Measurements from ENCODE around the gene CYB561A3.

DNA sequence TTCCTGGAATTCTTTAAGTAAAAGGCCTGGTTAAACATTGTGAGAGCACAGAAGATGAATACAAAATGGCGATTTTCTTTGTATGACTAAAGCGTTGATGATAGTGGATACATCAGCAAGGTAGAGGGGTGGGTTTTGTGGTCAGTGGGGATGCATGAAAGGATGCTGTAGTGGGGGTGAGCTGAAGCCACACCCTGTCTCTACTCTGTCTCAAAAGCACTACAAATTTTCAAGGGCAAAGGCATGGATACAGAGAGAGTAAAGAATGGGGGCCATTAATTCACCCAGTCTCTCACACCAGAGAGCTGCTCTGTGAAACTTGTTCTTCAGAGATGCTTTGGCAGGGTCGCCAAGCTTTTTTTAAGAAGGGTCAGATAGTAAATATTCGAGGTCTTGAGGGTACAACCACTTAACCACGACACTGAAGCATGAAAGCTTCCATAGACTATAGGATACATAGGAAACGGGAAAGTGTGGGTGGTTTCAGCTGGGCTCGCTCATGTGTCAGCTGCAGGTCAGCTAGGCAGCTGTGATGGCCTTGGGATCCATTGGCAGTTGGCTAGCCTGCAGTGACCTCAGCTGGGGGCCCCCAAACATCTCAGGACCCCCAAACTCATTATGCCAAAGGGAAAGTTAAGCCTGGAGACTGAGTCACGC, 8.8 kb upstream of the CYB561A3 start:
- no peak for TF ChIP-seq EZH2phosphoT487 (IDR thresholded peaks at IDR 0.05)
- no peak for TF ChIP-seq EZH2 (IDR thresholded peaks at IDR 0.05)
- TF ChIP-seq, protein P1, sequence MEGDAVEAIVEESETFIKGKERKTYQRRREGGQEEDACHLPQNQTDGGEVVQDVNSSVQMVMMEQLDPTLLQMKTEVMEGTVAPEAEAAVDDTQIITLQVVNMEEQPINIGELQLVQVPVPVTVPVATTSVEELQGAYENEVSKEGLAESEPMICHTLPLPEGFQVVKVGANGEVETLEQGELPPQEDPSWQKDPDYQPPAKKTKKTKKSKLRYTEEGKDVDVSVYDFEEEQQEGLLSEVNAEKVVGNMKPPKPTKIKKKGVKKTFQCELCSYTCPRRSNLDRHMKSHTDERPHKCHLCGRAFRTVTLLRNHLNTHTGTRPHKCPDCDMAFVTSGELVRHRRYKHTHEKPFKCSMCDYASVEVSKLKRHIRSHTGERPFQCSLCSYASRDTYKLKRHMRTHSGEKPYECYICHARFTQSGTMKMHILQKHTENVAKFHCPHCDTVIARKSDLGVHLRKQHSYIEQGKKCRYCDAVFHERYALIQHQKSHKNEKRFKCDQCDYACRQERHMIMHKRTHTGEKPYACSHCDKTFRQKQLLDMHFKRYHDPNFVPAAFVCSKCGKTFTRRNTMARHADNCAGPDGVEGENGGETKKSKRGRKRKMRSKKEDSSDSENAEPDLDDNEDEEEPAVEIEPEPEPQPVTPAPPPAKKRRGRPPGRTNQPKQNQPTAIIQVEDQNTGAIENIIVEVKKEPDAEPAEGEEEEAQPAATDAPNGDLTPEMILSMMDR (IDR thresholded peaks at IDR 0.05) = no peak
